Measurements from ENCODE around the gene TP63. TPM values are rescaled to one million over a fixed set of nuclear protein-coding genes. Genes with fewer than 3 reads are reported as not detected.

TP63 gene
- polyA plus RNA-seq, 2 of the 4 experiments (the other 2 are of a cell fraction), result 1.5 to 5.4 TPM

- no peaks in the 10 kb centered on the region for H3K9me3 ChIP-seq
- ATAC-seq, result no peak
- WGBS (ENCODE audit: missing lambda C conversion rate), result 66% methylated on average over 4 of the region's 4 CpGs
- H3K4me3 ChIP-seq, result no peak overlapping the region
- H3K4me2 ChIP-seq, result no peak overlapping the region
- H3K4me1 ChIP-seq, result no peaks in the 10 kb centered on the region
- ChIA-PET CTCF (no interaction called here), POLR2A (no interaction called here)
- FAIRE-seq, result no peak
- no peak for DNase-seq (ENCODE audit: low read depth in 1 of 2, low spot score in 1 of 2)
- no peak overlapping the region for H3K27ac ChIP-seq
- TF ChIP-seq TFCP2L1 (CRISPR knock-in tag; IDR thresholded peaks at IDR 0.05) (no peak), SMC3 (IDR thresholded peaks at IDR 0.05) (no peak), HOXB13 (CRISPR knock-in tag; IDR thresholded peaks at IDR 0.05; ENCODE audit: low read depth) (no peak), ZSCAN20 (CRISPR knock-in tag; IDR thresholded peaks at IDR 0.05) (no peak), HOXA7 (CRISPR knock-in tag; IDR thresholded peaks at IDR 0.05) (no peak), BCL3 (IDR thresholded peaks at IDR 0.05) (no peak), ATOH8 (CRISPR knock-in tag; IDR thresholded peaks at IDR 0.05; ENCODE audit: low read depth) (no peak)
Measured at GRCh38 chr3:189890496-189890895, 259.3 kb downstream of the TP63 start.

GRCh38 chr3:189896533-189896932 lies 265.3 kb downstream of the TP63 start:
- H3K27ac ChIP-seq, result peak overlapping the region; percentile 83 to 87
- DNase-seq (ENCODE audit: low read depth in 1 of 2, low spot score in 1 of 2) (peak in 1 of 2 experiments; percentile 50), ATAC-seq (peak in 1 of 2 experiments; percentile 66; a peak in 3 of 6 replicates), FAIRE-seq (no peak)
- WGBS (ENCODE audit: missing lambda C conversion rate), result 57% methylated on average over 3 of the region's 3 CpGs
- H3K4me3 ChIP-seq, result no peak overlapping the region
- H3K4me2 ChIP-seq, result peak overlapping the region; percentile 58; the same call in 2 of the 3 replicates
- peaks cover 23% of the 10 kb centered on the region for H3K4me1 ChIP-seq
- ChIA-PET CTCF (interaction anchor here (0.6 to 1.0 kb wide), 2 partner anchors 40 to 100 kb away, joined by 3 to 4 read pairs; no protein-coding TSS in a partner anchor), POLR2A (no interaction called here)
- H3K9me3 ChIP-seq, result peaks cover 12% of the 10 kb centered on the region
- TF ChIP-seq ESRRA (IDR thresholded peaks at IDR 0.05; ENCODE audit: borderline replicate concordance, low read length) (no peak), NPAS2 (CRISPR knock-in tag; IDR thresholded peaks at IDR 0.05; ENCODE audit: borderline replicate concordance) (no peak), TFCP2L1 (CRISPR knock-in tag; IDR thresholded peaks at IDR 0.05) (no peak), MYC (IDR thresholded peaks at IDR 0.05; ENCODE audit: borderline replicate concordance, low read length) (no peak), PHF8 (IDR thresholded peaks at IDR 0.05; ENCODE audit: borderline replicate concordance, low read depth) (no peak), EP300 (IDR thresholded peaks at IDR 0.05) (no peak)

GRCh38 chr3:189897406-189897805 lies 266.2 kb downstream of the TP63 start:
- DNase-seq (ENCODE audit: low read depth in 1 of 2, low spot score in 1 of 2) (peak; percentile 31 to 93), ATAC-seq (peak; percentile 74 to 95; a peak in 3 of 6 replicates), FAIRE-seq (no peak)
- ChIA-PET CTCF (no interaction called here), POLR2A (no interaction called here)
- Histone ChIP-seq H3K27ac (peak overlapping the region; percentile 83 to 87), H3K9me3 (peaks cover 12% of the 10 kb centered on the region), H3K4me2 (peak overlapping the region; percentile 58), H3K4me1 (peaks cover 23% of the 10 kb centered on the region), H3K4me3 (no peak overlapping the region)
- WGBS (ENCODE audit: missing lambda C conversion rate), result 3% methylated on average over 2 of the region's 2 CpGs
- TF ChIP-seq POLR2A (IDR thresholded peaks at IDR 0.05; ENCODE audit: low read length) (no peak), EHF (CRISPR knock-in tag; IDR thresholded peaks at IDR 0.05) (no peak), USF2 (IDR thresholded peaks at IDR 0.05) (no peak), POLR2AphosphoS2 (conservative IDR thresholded peaks at IDR 0.05; ENCODE audit: low read length) (no peak), CBX8 (IDR thresholded peaks at IDR 0.05) (no peak), HOXA7 (CRISPR knock-in tag; IDR thresholded peaks at IDR 0.05) (no peak), MAFK (IDR thresholded peaks at IDR 0.05; ENCODE audit: partially characterized antibody) (no peak), TFCP2L1 (CRISPR knock-in tag; IDR thresholded peaks at IDR 0.05) (no peak), KDM1A (IDR thresholded peaks at IDR 0.05; ENCODE audit: low read depth) (no peak), MYC (IDR thresholded peaks at IDR 0.05; ENCODE audit: borderline replicate concordance, low read length) (no peak), REST (IDR thresholded peaks at IDR 0.05) (no peak), SMC3 (IDR thresholded peaks at IDR 0.05) (0 out of 3 replicates have a peak, but pooled peaks have one; percentile 29), EHMT2 (IDR thresholded peaks at IDR 0.05; ENCODE audit: low read depth) (no peak), FOSB (CRISPR knock-in tag; IDR thresholded peaks at IDR 0.05) (no peak), MAZ (IDR thresholded peaks at IDR 0.05; ENCODE audit: borderline replicate concordance, low read depth, low read length) (no peak), HEYL (CRISPR knock-in tag; IDR thresholded peaks at IDR 0.05) (no peak), GATA3 (IDR thresholded peaks at IDR 0.05; ENCODE audit: borderline replicate concordance) (peak; percentile 87; the same call in 1 of the 2 replicates), ESRRA (IDR thresholded peaks at IDR 0.05; ENCODE audit: borderline replicate concordance, low read length) (no peak), HOXB13 (CRISPR knock-in tag; IDR thresholded peaks at IDR 0.05; ENCODE audit: low read depth) (no peak), RARB (CRISPR knock-in tag; IDR thresholded peaks at IDR 0.05) (0 out of 2 replicates have a peak, but pooled peaks have one; percentile 68), ZFP36 (IDR thresholded peaks at IDR 0.05; ENCODE audit: borderline replicate concordance, partially characterized antibody) (no peak), ZC3H11A (IDR thresholded peaks at IDR 0.05) (no peak), NPAS2 (CRISPR knock-in tag; IDR thresholded peaks at IDR 0.05; ENCODE audit: borderline replicate concordance) (no peak)

All from A549 (cell line).